Measurements from ENCODE around the gene CFAP97D1. TPM values are rescaled to one million over a fixed set of nuclear protein-coding genes. Genes with fewer than 3 reads are reported as not detected.
A peak's percentile ranks its signal among the peaks of the same experiment; 100 is the strongest.

The CFAP97D1 gene
- total RNA-seq, 1 donor from 2014 or later: 0.16 TPM

GRCh38 chr17:43755389-43755875 is 24.8 kb upstream of the CFAP97D1 start:
- peak overlapping the region; percentile 65 for H2AFZ ChIP-seq (ENCODE audit: low read depth, low read length)
- Mint-ChIP-seq H3K4me1 (ENCODE audit: low read depth, unreplicated experiment) (peaks cover 7% of the 10 kb centered on the region), H3K36me3 (ENCODE audit: low read depth, unreplicated experiment) (peaks cover 1% of the 10 kb centered on the region), H3K27ac (ENCODE audit: unreplicated experiment) (no peak overlapping the region), H3K27me3 (ENCODE audit: low read depth, unreplicated experiment) (peaks cover 75% of the 10 kb centered on the region), H3K9me3 (ENCODE audit: unreplicated experiment) (no peaks in the 10 kb centered on the region), H3K4me3 (ENCODE audit: unreplicated experiment) (no peak overlapping the region)
- H3K27ac ChIP-seq (ENCODE audit: low read depth, low read length): no peak overlapping the region
- H4K20me1 ChIP-seq (ENCODE audit: insufficient read depth, low read length): no peaks in the 10 kb centered on the region
- DNase-seq (ENCODE audit: low read depth) (peak; percentile 33), FAIRE-seq (no peak)
- H3K79me2 ChIP-seq (ENCODE audit: insufficient read depth, low read length): no peaks in the 10 kb centered on the region
- no peaks in the 10 kb centered on the region for H3K9me3 ChIP-seq (ENCODE audit: insufficient read depth, low read depth, low read length)
- no peak overlapping the region for H3K9ac ChIP-seq (ENCODE audit: low read length)
- peaks cover 55% of the 10 kb centered on the region for H3K27me3 ChIP-seq (ENCODE audit: insufficient read depth, low read length)
- H3K36me3 ChIP-seq (ENCODE audit: insufficient read depth, low read length): no peaks in the 10 kb centered on the region
- H3K4me1 ChIP-seq (ENCODE audit: insufficient read depth, low read length): peaks cover 12% of the 10 kb centered on the region
- peak overlapping the region; percentile 79 for H3K4me2 ChIP-seq (ENCODE audit: low read length)
- H3K4me3 ChIP-seq (ENCODE audit: insufficient read depth, low read depth, low read length): peak overlapping the region; percentile 22
- TF ChIP-seq EZH2 (IDR thresholded peaks at IDR 0.05; ENCODE audit: insufficient read depth, low read length) (peak; percentile 78), CTCF (IDR thresholded peaks at IDR 0.05; ENCODE audit: insufficient read depth, low read depth, low read length) (no peak)

GRCh38 chr17:43756201-43756600 is 24.0 kb upstream of the CFAP97D1 start:
- Histone ChIP-seq H3K27me3 (ENCODE audit: insufficient read depth, low read length) (peaks cover 49% of the 10 kb centered on the region), H4K20me1 (ENCODE audit: insufficient read depth, low read length) (no peaks in the 10 kb centered on the region), H3K9me3 (ENCODE audit: insufficient read depth, low read depth, low read length) (no peaks in the 10 kb centered on the region), H3K4me3 (ENCODE audit: insufficient read depth, low read depth, low read length) (no peak overlapping the region), H3K27ac (ENCODE audit: low read depth, low read length) (no peak overlapping the region), H3K36me3 (ENCODE audit: insufficient read depth, low read length) (no peaks in the 10 kb centered on the region), H3K4me2 (ENCODE audit: low read length) (no peak overlapping the region), H3K9ac (ENCODE audit: low read length) (no peak overlapping the region), H3K79me2 (ENCODE audit: insufficient read depth, low read length) (no peaks in the 10 kb centered on the region), H2AFZ (ENCODE audit: low read depth, low read length) (no peak overlapping the region), H3K4me1 (ENCODE audit: insufficient read depth, low read length) (peaks cover 12% of the 10 kb centered on the region)
- TF ChIP-seq EZH2 (IDR thresholded peaks at IDR 0.05; ENCODE audit: insufficient read depth, low read length) (no peak), CTCF (IDR thresholded peaks at IDR 0.05; ENCODE audit: insufficient read depth, low read depth, low read length) (no peak)
- peaks cover 7% of the 10 kb centered on the region for H3K4me1 Mint-ChIP-seq (ENCODE audit: low read depth, unreplicated experiment)
- no peak overlapping the region for H3K27ac Mint-ChIP-seq (ENCODE audit: unreplicated experiment)
- no peak overlapping the region for H3K4me3 Mint-ChIP-seq (ENCODE audit: unreplicated experiment)
- H3K27me3 Mint-ChIP-seq (ENCODE audit: low read depth, unreplicated experiment): peaks cover 68% of the 10 kb centered on the region
- FAIRE-seq (no peak), DNase-seq (ENCODE audit: low read depth) (no peak)
- H3K9me3 Mint-ChIP-seq (ENCODE audit: unreplicated experiment): no peaks in the 10 kb centered on the region
- peaks cover 1% of the 10 kb centered on the region for H3K36me3 Mint-ChIP-seq (ENCODE audit: low read depth, unreplicated experiment)

GRCh38 chr17:43757171-43757660 is 23.0 kb upstream of the CFAP97D1 start:
- Histone ChIP-seq H3K79me2 (ENCODE audit: insufficient read depth, low read length) (no peaks in the 10 kb centered on the region), H3K9ac (ENCODE audit: low read length) (no peak overlapping the region), H2AFZ (ENCODE audit: low read depth, low read length) (no peak overlapping the region), H3K36me3 (ENCODE audit: insufficient read depth, low read length) (no peaks in the 10 kb centered on the region), H3K27ac (ENCODE audit: low read depth, low read length) (no peak overlapping the region), H3K4me1 (ENCODE audit: insufficient read depth, low read length) (peaks cover 12% of the 10 kb centered on the region), H3K4me3 (ENCODE audit: insufficient read depth, low read depth, low read length) (no peak overlapping the region), H3K9me3 (ENCODE audit: insufficient read depth, low read depth, low read length) (no peaks in the 10 kb centered on the region), H4K20me1 (ENCODE audit: insufficient read depth, low read length) (no peaks in the 10 kb centered on the region), H3K27me3 (ENCODE audit: insufficient read depth, low read length) (peaks cover 44% of the 10 kb centered on the region), H3K4me2 (ENCODE audit: low read length) (no peak overlapping the region)
- Mint-ChIP-seq H3K4me3 (ENCODE audit: unreplicated experiment) (no peak overlapping the region), H3K27ac (ENCODE audit: unreplicated experiment) (no peak overlapping the region), H3K4me1 (ENCODE audit: low read depth, unreplicated experiment) (peaks cover 7% of the 10 kb centered on the region), H3K27me3 (ENCODE audit: low read depth, unreplicated experiment) (peaks cover 62% of the 10 kb centered on the region), H3K36me3 (ENCODE audit: low read depth, unreplicated experiment) (peaks cover 1% of the 10 kb centered on the region), H3K9me3 (ENCODE audit: unreplicated experiment) (no peaks in the 10 kb centered on the region)
- no peak for DNase-seq (ENCODE audit: low read depth)
- TF ChIP-seq CTCF (IDR thresholded peaks at IDR 0.05; ENCODE audit: insufficient read depth, low read depth, low read length) (no peak), EZH2 (IDR thresholded peaks at IDR 0.05; ENCODE audit: insufficient read depth, low read length) (no peak)
- FAIRE-seq: no peak

Data from astrocyte (in vitro differentiated cells and primary cell).